HG03469 (cell line): Measurements from ENCODE around the gene PARVB.
"Not testable (repeated sequence)": the region's sequence is repeated elsewhere in the genome, so short reads cannot be mapped to it uniquely, and the experiment has no call there.

Experiments
- ATAC-seq: cut with Tn5 transposase; IDR thresholded peaks from one replicate; pipeline ENCODE4 v1.9.1; 2021; ENCODE audit warnings: mild to moderate bottlenecking, moderate library complexity, moderate number of reproducible peaks; ENCODE audit not compliant: unreplicated experiment

Gene PARVB

DNA sequence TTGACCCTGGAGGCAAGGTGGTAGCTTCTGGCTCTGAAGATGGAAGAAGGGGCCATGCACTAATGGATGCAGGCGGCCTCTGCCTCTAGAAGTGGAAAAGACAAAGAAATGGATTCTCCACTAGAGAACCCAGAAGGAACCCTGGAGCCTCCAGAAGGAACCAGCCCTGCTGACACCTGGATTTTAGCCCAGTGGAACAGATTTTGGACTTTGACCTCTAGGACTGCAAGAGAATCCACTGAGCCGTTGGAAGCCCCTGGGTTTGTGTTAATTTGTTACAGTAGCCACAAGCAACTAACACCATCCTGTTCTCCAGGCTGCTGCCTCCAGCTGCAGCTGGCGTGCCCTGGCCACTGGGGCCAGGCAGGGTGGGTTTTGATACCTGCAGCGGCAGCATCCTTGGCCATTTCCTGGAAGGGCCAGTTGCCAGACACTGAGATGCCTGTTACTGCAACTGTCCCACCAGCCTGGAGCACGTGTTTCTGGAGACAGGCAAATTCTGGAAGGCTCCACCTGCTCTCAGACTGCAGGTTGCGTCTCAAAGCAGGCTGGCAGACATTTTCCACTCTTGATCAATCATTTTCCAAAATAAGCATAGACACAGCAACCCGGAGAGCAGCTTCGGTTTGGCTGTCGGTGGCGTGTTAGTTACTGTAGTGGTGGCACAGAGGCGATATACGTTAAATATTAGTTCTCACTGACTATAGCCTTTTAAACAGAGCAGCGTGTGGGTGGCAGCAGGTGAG, 79.8 kb downstream of the PARVB start:
- ATAC-seq, result no peak

DNA sequence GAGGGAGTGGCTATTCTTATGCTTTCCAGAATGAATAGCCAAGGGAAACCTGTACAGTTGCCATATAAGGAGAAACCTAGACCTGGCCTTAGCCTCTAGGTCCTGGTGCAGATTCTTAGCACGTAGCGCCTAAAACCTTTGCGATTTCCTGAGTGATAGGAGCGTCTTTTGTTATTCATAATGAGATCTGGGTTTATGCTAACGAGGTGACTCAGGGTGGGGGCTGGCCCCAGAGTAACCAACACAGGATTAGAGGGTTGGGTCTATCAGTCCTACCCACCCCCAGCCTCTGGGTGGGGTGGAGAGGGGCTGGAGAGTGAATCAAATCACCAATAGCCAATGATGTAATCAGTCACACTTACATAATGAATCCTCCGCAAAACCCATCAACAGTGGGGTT, 83.2 kb downstream of the PARVB start:
- no peak for ATAC-seq

DNA sequence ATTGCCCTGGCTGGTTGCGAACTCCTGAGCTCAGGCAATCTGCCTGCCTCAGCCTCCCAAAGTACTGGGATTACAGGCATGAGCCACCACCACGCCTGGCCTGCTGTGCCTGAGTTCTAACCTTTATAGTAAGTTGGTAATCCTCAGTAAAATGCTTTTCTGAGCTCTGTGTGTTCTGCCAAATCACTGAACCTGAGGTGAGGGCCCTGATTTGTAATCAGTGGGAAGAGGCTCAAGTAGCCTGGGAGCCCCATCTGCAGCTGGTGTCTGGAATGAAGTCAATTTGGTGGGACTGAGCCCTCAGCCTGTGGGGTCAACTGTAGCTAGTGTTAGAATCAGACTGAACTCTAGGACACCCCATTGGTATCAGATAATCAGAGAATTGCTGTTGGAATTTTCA, 84.0 kb downstream of the PARVB start:
- ATAC-seq, result no peak

DNA sequence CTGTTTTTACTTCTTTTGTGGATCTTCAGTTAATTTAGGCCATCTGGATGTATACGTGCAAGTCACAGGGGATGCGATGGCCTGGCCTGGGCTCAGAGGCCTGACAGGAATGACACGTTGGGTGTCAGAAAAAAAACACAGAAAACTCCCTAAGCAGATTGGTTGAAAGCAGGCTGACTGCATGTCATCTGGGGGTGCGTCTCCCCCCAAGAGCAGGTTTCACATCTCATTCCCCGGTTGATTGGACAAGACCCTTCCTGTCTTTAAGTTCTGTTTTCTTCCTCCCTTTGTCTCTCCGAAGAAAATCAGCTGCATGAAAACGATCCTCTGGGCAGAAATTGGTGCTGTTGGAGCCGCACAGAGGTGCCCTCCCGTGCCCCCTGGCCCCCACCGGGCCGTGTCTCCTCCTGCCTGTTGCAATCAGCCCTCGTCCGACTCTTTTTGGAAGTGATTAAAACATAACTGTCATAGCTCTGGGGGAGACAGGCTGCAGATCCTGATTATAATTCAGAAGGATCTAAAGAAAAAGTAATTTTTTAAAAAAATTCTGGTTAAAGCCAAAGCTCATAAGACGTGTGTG, 84.8 kb downstream of the PARVB start:
- no peak for ATAC-seq

DNA sequence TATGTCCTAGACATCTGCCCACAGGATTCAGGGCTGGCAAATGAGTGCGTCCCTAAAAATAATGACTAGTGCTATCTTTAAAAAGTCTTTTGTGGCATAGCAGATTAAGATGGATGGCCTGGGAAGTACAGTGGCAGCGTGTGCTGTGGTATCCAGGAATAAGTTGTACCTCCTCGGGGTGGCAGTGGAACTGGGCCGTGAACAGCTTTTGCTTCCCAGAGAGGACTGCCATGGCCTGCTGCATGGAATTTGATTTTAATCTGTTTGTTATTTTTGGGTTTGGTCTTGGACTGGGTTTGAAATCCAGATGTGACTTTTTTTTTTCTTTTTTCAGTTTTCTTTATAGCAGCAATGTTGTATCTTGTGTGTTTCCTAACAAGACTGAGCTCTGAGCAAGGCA, 85.3 kb downstream of the PARVB start:
- ATAC-seq, result no peak

DNA sequence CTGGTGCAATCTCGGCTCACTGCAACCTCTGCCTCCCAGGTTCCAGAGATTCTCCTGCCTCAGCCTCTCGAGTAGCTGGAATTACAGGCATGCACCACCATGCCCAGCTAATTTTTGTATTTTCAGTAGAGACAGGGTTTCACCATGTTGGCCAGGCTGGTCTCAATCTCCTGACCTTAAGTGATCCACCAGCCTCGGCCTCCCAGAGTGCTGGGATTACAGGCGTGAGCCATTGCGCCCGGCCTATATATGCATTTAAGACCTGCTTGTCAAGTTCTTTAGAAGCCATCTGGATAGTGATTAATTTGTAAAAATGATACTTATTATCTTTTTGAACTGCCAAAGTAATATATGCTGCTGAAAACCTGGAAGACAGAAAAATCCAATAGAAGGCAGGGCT, 86.6 kb downstream of the PARVB start:
- not testable (repeated sequence) for ATAC-seq

DNA sequence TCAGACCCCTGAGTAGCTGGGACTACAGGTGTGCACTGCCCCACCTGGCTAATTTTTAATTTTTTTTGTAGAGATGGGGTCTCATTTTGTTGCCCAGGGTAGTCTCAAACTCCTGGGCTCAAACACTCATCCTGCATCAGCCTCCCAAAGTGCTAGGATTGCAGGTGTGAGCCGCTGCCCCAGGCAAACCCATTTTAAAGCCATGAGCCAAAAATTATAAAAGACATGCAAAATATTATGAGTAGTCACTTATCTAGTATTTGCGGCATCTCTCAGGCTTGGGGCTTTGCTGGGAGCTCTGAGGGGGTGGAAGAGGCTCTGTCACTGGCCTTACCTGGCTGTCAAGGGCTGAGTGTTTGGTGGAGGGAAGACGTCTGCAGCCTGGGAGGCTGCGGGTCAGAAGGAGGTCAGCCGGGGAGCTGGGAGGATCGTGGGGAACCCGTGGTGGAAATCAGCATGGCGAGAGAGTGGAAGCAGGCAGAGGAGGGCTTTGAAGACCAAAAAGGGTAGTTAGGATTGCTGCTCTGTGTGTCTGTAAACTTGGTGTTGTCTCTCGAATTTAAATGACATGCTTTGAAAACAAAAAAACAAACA, 87.6 kb downstream of the PARVB start:
- no peak for ATAC-seq

DNA sequence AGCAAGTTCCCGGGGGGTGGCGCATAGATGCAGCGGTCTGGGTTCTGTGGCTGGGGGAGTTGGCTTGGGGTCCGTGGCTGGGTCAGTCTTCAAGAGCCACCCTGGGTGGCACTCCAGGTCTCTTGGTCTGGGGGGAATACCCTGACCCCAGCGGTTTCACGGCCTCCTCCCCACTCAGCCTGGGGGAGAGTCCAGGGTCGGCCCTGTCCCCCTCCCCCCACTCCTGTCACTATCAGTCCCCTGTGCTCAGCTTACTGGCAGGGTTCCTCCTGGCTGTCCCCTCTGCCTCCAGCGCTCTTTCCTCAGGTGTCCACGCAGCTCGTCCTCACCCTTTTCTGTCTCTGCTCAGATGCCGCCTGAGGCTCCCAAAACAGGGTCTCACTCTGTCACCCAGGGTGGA, 88.1 kb downstream of the PARVB start:
- ATAC-seq, result no peak

DNA sequence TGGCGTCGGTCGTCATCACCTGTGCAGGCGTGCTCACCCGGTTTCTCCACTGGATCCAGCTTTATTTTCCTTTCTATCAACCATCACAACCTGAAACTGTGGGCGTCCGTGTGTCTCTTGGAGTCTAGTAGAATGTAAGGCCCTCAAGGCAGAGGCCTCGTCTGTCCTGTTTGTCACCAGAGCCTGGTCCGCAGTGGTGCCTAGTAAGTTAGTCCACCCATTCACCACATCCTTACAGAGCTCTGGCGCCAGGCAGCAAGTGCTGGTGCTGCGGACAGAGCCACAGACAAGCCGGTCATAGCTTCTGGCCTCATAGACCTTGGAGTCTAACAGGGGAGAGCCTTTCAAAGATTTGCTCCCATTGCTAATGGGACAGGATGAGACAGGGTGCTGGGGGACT, 92.2 kb downstream of the PARVB start:
- ATAC-seq, result no peak

DNA sequence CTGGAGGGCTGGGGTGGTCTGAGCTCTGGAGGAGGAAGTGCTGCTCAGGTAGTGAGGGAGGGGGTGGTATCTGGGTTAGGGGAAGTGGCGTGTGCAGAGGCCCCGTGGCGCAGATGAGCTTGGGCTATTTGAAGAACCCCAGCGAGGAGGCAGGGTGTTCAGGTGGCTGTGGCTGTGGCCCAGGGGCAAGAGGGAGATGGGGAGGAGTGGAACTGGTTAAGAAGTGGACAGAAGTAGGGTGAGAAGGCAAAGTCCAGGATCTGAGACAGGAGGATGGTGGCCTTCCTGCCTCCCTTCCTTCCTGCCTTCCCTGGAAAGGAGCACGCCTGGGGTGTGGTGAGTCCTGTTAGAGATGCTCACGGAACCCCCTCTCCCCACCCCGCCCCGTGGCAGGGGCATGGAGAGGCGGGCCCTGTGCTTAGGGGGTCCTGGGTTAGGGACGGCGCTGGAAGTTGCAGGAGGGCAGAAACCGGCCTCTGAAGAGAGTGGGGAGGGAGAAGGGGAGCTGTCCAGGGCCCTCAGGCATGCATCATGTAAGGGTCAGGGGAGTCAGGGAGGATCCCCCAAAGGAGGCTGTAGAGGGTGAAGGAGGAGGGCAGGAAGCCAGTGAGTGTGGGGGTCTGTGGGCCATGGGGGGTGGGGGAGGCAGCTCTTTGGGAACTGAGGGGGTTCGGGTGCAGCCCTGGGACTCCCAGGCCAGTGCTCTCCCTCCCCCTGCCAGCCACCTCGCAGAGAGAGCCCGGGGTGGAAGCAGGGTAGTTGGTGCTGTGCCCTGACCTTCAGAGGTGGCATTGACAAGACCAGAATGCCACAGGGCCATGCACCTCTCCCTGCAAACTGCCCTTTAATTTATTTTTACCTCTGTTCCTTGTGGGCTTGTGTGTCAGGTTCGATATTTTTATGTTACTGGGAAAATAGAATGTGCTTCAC, 92.9 kb downstream of the PARVB start:
- ATAC-seq, result no peak

DNA sequence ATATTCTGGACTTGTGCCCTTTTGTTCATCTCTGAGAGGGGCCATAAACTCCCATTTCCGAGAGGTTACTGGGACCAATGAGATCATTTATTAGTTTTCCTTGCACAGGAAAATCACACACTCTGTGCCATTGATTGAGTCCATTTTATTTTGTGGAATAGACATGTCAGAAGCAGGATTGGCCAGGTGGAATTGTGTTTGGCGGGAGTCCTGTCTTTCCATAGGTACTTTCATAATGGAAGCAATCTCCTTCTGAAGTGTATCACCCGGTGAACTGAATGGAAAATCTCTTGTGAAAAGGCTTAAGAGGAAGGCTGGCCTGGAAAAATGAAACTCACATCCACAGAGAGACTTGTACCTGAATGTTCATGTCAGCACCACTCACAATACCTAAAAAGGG, 93.6 kb downstream of the PARVB start:
- no peak for ATAC-seq

DNA sequence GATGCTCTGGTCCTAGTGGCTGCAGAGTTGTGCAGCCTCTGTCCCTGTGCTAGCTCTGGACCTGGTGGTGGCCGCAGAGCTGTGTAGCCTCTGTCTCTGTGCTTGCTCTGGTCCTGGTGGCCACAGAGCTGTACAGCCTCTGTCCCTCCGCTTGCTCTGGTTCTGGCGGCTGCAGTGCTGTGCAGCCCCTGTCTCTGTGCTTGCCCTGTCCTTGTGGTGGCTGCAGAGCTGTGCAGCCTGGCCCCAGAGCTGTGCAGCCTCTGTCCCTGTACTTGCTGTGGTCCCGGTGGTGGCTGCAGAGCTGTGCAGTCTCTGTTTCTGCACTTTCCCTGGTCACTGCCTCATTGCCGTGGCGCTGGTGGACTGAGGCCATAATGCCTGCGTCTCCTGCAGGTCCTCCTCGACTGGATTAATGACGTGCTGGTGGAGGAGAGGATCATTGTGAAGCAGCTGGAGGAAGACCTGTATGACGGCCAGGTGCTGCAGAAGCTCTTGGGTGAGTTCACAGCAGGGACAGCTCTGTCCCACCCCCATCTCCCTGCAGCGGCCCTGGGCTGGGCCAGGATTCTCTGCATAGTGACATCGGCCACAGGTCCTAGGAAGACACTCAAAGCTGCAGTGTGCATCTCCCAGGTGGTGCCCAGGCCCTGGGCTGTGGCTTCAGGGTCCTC, 94.7 kb downstream of the PARVB start:
- no peak for ATAC-seq

DNA sequence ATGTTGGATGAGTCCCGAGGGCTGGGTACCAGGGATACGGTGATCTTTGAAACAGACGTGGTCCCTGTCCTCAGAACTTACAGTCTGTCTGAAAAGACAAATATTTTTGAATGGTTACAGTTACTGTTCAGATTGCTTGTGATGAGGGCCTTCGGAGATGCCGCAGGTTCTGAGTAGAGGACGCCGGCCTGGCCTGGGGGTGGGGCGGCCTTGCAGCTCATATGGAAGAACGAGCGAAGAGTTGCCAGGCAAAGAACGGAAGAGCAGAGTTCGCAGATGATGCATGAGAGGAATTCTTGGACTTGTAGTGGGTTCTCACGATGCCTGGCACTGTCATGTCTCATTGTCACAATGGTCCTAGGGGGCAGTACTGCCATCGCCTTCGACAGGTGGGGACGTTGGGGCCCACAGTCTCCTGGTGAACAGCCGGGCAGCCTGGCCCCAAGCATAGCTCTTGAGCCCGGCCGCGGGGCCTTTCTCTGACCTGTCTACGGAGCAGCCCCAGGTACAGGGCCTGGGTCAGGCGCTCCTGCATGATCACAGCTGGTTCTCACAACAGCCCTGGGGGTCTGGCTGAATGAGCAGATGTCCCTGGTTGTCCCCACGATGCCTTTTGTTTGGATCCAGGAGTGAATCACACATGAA, 95.7 kb downstream of the PARVB start:
- ATAC-seq, result no peak

DNA sequence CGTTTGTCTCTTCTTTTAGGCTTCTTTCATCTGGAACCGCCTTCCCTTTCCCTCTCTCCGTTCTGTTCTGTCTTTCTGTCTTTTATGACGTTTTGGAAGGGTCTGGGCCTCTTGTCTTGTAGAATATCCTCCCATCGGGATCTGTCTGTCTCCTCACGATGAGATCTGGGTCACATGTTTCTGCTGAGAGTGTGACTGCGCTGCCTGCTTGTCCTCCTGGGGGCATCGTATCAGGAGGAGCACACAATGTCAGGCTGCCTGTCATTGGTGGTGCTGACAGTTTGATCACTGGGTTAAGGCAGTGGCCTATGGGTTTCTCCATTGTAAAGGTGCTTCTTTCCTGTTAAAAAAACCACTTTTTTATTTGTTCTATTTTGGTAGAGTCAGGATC, 96.2 kb downstream of the PARVB start:
- no peak for ATAC-seq

DNA sequence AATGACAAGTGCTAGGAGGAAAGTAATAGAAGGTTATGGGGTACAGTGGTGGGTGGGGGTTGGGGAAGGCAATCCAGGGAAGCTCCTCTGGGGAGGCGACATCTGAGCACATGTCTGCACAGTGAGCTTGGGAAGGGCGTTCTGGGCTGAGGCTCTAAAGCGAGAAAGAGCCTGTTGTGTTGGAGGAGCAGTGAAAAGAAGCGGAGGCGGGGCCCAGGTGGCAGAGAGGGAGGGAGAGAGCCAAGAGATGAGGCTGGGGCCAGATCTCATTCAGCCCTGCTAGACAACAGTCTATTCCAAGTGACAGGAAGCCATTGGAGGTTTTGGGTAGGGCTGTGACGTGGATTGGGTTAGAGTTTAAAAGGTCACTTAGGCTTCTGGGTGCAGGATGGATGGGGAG, 101.3 kb downstream of the PARVB start:
- no peak for ATAC-seq

DNA sequence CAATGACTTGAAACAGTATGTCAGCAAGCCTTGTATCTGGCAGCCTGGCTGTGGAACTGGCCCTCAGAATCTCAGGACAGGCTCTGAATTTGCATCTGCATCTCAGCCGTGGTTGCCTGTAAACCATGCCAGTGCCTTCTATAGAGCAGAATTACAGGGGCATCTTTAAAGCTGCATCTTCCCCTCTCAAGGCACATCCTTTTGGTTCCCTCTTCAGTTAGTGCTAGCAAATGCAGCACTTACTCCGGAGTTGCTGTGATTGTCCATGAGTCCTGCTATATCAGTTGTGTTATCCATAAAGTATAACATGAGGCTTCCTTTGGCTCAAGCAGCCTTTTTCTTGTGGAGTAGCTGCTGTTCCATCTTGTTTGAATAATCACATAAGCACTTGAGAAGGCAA, 102.7 kb downstream of the PARVB start:
- ATAC-seq, result no peak

DNA sequence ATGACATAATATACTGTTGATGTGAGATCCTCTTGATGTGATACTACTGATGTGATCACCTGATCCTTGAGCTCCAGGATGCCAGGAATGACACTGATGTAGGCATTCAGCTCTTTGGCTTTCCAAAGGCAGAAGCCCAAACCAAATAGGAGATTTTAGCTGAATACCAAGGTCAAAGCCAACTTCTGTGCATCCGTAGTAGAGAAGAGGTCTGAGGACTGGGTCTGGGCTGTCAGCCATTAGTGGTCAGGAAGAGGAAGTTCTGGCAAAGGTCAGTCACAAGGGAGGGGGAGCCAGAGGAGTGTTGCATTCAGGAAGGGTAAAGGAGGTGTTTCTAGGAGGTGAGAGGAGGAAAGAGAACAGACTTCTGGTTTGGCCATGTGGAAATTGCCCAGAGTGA, 103.3 kb downstream of the PARVB start:
- ATAC-seq, result no peak

DNA sequence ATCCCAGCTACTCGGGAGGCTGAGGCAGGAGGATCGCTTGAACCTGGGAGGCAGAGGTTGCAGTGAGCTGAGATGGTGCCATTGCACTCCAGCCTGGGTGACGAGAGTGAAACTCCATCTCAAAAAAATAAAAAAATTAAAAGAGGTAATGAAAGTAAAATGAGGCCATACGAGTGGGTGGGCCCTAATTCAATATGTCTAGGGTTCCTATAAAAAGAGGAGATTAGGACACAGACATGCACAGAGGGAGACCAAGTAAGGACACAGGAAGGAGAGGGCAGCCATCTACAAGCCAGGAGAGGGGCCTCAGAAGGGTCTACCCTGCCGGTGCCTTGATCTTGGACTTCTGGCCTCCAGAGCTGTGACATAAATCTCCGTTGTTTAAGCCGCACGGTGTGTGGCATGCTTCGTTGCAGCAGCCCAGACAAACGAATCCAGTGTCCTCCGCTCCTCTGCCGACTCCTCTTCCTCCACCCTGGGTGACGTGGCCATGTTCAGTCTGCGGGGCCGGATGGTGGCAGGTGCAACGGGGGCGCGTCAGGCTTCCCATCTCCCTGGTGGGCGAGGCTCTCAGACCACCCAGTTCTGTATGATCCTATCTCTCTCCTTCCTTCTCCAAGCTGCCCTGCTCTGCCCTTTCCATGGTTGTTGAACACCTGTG, 105.0 kb downstream of the PARVB start:
- no peak for ATAC-seq

DNA sequence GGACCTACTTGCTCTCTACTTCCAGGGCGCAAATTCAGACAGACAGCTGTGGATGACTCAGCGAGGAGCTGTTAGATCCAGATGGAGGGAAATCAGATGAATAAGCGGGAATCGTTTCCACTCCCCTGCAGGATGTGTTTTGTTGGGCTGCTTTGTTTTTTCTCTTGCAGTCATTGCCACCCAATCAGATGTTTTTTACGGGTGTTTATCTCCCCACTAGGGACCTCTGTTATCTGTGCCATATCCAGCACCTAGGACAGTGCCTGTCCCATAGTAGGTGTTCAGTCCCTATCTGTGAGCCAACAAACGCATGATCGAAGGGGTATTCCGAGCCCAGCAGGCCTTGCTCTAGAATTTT, 105.5 kb downstream of the PARVB start:
- no peak for ATAC-seq

DNA sequence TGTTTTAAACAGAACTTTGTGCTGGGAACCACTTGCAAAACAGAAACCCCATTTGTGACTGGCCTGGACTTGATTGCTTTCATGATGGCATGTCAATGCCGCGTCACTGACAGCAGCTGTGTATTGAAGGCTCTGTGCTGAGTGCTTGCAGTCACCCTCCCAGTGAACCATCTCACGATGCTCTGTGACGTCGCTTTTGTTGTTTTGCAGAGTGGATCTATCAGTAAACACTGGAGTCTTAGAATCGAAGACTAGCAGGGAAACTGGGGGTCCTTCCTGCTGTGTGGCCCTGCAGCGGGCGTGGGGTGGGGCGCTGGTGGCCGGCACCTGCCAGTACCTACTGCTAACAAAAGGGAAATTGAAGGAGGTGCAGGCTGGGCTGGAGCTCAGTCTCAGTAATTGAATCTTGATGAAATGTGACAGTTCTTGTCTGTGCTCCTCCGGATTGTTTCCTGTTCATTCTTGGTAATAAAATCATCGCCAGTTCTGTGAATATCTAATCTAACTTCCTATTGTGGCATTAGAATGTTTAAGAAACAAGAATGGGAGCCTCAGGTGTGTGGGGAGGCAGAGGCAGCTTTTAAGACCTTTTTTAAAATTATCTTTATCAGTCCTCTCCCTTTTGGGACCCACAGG, 106.1 kb downstream of the PARVB start:
- no peak for ATAC-seq
